NOMO-1 treated with dmso at 0.1 percent for 144 hours (cell line): Measurements from ENCODE around the gene MCMBP.
A peak's percentile ranks its signal among the peaks of the same experiment; 100 is the strongest.
"Not testable (repeated sequence)": the region's sequence is repeated elsewhere in the genome, so short reads cannot be mapped to it uniquely, and the experiment has no call there.

Experiments used
- DNase-seq: peaks from one replicate; lab custom pipeline; 2025; ENCODE audit not compliant: unreplicated experiment; lab: John Stamatoyannopoulos, UW

The MCMBP gene

DNA sequence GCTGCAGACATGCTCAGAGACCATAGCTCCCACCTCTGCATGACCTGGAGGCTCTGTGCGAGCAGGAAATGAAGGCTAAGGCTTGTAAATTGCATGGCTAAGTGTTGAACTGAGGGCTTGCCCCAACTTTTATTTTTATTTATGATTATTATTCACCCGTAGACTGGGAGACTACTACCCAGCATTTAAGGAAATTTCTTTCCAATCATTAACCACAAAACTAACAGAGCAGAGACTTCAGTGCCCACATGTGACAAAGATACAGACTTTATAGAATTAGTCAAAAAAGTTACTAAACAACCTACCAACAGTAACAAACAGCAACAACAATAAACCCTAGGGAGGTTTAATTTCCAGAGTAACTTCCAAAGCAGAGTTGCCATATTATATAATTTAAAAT is 39.7 kb downstream of the MCMBP start:
- DNase-seq = no peak

DNA sequence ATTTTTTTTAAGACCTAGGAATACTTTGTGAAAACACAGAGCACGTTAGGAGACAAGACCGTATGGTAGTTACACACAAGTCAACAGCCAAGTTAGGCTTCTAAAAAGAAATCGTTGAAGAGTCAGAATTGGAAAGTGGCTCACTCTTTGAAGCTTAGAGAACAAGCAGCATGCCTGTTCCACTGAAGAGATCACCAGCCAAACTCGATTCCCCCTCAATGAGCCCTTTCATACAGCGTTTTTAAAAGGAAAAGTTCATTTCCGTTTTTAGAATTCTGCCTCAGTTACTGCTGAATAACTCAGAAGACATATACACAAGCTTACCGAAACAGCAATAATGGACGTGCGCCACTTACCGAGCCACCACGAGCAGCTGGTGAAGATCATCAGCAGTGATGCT is 41.0 kb downstream of the MCMBP start:
- no peak for DNase-seq

GRCh38 chr10:119830851-119831250 is 41.8 kb downstream of the MCMBP start:
- DNase-seq = no peak

- no peak for DNase-seq
Observed at GRCh38 chr10:119829429-119829828, 43.2 kb downstream of the MCMBP start.

- no peak for DNase-seq
Observed at GRCh38 chr10:119827430-119827829, 45.2 kb downstream of the MCMBP start.

DNA sequence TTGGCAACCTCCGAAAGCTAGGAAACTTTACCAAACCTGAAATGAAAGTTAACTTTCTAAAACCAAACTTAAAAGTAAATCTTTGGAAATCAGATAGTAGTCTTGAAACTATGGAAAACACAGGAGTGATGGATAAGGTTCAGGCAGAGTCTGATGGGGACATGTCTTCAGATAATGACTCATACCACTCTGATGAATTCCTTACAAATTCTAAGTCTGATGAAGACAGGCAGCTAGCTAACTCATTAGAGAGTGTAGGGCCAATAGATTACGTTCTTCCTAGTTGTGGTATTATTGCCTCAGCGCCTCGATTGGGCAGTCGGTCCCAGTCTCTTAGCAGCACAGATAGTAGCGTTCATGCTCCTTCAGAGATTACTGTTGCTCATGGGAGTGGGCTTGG is 45.9 kb downstream of the MCMBP start:
- no peak for DNase-seq

GRCh38 chr10:119824299-119824698 is 48.3 kb downstream of the MCMBP start:
- DNase-seq = no peak

DNA sequence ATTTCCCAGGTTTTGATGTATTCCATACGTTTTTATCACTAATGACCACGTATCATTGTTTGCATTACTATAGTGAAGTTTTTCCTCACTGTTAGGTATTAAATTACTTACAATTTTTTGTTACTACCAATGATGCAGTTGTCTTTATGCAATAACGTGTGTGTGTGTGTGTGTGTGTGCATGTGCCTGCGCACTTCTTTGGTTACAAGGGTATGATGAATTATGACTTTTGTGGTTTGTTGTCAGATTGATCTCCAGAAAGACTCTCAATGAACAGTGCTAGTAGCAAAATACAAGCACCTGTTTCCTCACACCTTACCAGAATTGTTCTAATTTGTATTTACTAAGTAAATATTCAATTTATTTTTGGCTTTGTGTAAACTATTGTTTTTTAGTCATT is 51.5 kb downstream of the MCMBP start:
- no peak for DNase-seq

GRCh38 chr10:119818889-119819270 is 53.8 kb downstream of the MCMBP start:
- no peak for DNase-seq

DNA sequence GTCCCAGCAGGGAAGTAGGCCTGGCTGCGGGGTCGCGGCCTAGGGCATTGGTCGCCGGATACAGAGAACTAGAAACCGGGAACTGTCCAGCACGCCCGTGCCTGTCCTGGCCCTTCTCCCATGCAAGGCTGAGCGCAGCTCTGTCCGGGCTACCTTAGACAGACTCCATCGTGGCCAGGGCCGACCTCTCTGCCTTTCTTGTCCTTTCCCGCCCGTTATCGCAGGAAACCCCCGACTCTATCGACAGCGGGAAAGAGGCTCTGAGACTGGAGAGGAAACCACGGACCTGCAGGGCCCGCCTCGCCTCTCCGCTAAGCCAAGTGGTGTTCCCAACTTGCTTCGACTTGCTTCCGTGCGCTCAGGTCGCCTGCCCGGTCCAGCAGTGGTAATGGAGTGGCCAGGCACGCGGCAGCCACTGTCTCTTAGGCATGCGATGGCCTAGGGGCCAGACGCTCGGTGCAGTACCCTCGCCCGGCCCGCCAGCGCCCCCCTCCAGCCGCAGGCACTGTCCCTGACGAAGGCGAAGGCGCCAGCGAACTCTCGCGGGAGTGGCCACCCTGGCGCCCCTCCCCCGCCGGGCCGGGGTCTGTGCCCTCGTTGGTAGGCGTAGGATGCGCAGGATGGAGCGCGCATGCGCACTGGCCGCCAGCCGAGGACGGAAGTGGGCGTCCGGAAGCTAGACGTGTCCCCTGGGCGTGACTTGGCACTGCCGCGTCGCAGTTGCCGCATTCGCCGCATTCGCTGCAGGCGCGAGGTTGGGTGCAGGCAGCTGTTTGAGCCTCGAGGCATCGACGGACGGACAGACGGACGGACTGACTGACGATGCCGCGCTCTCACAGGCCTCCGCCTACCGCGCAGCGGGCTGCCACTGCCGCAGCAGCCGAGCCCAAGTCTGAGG is 54.4 kb downstream of the MCMBP start:
- DNase-seq = no peak

- no peak for DNase-seq
Observed at GRCh38 chr10:119815671-119816070, 57.0 kb downstream of the MCMBP start.

- DNase-seq = no peak
Observed at GRCh38 chr10:119812684-119813083, 60.0 kb downstream of the MCMBP start.

- no peak for DNase-seq
Observed at GRCh38 chr10:119811122-119811521, 61.5 kb downstream of the MCMBP start.

DNA sequence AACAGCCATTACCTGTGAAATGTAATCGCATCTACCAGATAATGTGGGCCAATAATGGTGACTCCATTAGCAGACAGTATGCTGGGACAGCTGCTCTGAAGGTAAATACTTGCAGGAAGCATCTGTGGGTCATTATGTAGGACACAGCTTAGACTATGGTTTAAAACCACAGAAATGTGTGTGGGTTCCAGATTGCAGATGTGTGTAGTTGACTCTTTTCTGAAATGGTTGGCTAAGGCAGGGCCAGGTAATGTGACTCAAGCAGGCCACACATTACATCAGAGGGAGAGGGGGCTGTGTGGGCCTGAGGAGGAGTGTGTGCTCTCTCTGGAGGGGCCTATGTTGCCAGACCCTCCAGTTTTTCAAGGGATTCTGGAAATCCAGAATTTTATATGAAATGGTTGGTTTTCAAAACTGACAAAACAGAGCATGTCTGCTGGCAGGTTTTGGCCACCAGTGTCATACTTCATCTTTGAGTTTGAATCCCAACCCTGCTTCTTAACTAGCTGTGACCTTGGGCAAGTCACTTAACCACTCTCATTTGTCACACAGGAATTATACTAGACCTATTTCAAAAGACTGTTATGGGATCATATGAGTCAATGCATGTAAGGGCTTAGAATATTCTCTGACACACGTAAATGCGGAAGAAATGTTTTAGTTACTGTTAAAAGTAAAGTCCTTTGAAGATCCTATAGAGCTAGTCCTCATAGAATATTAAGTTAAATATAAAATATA is 64.5 kb downstream of the MCMBP start:
- DNase-seq = peak; percentile 25

GRCh38 chr10:119806334-119807130 is 66.1 kb downstream of the MCMBP start:
- no peak for DNase-seq

- no peak for DNase-seq
Observed at GRCh38 chr10:119805702-119806230, 66.9 kb downstream of the MCMBP start.

GRCh38 chr10:119803264-119803663 is 69.4 kb downstream of the MCMBP start:
- no peak for DNase-seq

- DNase-seq = no peak
Observed at GRCh38 chr10:119801998-119802538, 70.6 kb downstream of the MCMBP start.

DNA sequence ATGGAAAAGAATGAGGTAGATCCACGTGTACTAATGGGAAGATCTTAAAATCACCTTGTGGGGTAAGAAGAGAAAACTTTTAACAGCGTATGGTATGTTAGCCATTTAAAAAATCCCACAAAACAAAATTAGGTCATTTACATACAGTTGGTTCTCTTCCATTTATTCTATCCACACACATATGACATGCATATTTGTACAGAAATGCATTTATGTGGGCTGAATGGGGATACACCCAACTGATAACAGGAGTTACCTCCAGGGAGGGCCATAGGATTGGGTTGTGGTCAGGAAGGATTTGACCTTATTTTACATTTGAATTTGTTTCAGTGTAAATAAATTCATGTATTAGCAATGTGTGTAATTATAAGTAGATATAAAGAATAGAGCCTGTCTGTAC is 71.5 kb downstream of the MCMBP start:
- DNase-seq = no peak

- no peak for DNase-seq
Observed at GRCh38 chr10:119796039-119796438, 76.6 kb downstream of the MCMBP start.

DNA sequence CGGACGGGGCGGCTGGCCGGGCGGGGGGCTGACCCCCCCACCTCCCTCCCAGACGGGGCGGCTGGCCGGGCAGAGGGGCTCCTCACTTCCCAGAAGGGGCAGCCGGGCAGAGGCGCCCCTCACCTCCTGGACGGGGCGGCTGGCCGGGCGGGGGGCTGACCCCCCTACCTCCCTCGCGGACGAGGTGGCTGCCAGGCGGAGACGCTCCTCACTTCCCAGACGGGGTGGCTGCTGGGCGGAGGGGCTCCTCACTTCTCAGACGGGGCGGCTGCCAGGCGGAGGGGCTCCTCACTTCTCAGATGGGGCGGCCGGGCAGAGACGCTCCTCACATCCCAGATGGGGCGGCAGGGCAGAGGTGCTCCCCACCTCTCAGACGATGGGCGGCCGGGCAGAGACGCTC is 77.5 kb downstream of the MCMBP start:
- DNase-seq = not testable (repeated sequence)
